HG03025 (cell line): ENCODE measurements around the gene CDK14.

Experiments used
- ATAC-seq: cut with Tn5 transposase; IDR thresholded peaks from one replicate; pipeline ENCODE4 v1.9.1; 2021; ENCODE audit warnings: mild to moderate bottlenecking, moderate library complexity; ENCODE audit not compliant: unreplicated experiment, low FRiP score

CDK14 gene

DNA sequence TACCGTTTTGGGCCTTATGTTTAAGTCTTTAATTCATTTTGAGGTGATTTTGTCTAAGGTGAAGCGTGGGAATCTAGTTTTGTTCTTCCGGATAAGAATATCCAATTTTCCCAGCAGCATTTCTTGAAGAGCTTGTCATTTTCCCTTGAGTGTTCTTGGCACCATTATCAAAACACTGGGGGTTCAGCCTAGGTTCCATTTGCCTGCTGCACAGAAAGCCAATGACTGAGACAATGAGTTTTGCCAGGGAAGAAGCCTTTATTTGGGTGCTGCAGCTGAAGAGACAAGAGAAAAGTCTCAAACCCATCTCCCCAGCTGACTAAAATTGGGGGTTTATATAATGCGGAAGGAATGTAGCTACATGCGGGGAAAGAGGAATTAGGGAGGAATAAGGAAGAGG lies 380.9 kb downstream of the CDK14 start:
- no peak for ATAC-seq

DNA sequence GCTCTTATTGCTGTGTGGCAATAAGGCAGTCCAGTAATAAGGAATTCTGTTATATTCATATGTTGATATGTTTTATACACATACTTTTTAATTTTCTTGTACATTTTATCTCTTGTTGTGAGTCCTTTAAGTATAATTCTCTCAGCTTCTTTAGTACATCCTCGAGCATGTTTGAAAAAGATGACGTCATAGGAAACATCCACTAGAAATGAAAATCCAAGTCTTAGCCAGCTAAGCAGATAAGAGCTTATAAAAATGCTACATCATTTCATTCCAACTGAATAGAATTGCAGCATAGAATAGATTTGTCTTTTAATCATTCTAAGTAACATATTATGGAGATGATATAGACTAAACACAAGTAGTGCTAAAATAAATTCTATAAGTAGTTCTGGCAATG lies 384.4 kb downstream of the CDK14 start:
- ATAC-seq: no peak

DNA sequence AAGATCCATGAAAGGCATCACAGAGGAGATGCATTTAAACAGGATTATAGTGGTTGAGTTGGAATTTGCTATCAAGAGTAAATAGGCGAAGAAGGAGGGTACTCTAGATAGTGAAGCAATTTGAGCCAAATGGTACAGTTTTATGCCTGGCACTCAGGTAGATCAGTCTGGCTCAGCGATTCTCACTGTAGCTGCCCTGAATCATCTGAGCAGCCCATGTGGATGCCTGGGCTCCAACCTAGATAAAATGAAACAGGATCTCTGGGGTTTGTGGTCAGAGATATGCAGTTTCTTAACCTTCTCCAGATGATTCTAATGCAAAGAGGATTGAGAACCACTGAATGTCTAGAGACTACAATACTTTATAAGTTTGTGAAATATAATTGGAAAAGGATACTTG lies 386.1 kb downstream of the CDK14 start:
- ATAC-seq: no peak

DNA sequence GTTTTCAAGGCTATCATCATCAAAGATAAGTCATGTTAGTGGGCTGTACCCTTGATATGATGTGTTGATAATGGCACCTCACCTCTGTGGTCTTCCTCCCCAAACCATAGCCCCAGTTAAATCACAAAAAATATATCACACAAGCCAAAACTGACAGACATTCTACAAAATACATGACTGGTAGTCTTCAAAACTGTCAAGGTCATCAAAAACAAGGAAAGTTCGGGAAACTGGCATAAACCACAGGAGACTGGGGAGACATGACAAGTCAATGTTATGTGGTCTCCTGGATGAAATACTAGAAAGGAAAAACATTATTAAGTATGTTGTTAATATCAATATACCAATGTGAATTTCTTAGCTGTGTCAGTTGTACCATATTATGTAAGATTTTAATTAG lies 388.6 kb downstream of the CDK14 start:
- ATAC-seq: no peak

DNA sequence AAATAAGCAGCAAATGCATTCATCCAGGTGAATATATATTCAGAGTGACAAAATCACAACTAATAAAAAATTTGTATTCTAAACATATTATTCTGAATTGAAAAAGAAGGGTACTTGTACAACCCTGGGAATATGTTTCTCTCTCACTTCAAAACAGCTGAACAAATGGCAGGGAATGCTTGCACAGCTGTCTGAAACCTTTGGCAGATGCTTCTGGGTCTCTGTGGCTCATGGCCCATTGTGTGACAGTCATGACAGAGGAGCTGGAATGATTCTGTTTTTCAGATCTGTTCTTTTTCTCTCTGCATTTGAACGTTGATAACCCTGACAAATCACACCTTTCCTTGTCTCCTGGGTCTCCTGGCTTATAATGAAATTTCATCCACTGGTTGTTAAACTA lies 392.4 kb downstream of the CDK14 start:
- no peak for ATAC-seq

DNA sequence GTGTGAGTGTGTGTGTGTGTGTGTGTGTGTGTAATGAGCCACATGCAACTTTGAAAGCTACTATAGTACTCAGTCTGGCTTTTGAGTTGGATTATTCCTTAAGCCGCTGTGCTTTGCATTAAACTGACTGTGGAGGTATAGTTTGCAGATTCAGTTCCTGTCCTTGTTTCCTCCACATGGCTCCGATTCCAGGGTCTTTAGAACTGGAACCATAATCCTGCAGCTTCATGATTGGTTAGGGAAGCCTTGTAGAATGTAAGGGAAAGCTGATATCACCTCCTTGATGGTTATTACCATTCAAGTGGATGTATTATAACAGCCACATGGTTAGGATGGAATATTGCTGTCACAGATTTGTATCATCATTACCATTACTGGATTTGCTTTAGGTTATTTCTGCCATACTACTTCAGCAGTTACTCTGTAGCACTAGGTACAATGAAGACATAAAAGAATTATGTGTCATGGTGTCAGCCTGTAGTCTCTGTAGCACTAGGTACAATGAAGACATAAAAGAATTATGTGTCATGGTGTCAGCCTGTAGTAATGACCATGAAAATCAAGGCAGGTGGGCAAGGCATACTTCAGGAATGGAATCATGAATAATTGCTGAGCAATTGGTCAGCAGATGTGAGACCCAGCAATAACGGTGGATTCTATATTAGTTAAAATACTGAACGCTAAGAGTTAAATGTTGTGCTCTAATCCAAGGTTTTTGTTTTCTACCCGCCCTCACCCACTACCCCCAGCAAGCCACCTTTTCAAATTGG lies 393.1 kb downstream of the CDK14 start:
- ATAC-seq: no peak

DNA sequence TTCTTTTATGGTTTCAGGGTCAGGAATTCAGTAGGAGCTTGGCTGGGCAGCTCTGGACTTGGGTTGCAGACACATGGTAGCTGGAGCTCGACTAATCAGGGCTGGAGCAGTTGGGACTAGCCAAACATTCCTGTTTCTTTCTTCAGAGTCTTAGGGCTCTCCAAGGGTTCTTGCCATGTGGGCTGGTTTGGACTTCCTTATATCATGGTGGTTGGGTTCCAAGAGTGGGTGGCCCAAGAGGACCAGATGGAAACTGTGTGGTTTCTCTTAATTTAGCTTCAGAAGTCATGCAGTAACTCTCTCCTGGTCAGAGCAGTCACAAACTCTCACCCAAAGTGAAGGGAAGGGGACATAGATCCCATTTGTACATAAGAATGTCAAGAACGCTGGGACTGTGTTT lies 398.0 kb downstream of the CDK14 start:
- no peak for ATAC-seq

DNA sequence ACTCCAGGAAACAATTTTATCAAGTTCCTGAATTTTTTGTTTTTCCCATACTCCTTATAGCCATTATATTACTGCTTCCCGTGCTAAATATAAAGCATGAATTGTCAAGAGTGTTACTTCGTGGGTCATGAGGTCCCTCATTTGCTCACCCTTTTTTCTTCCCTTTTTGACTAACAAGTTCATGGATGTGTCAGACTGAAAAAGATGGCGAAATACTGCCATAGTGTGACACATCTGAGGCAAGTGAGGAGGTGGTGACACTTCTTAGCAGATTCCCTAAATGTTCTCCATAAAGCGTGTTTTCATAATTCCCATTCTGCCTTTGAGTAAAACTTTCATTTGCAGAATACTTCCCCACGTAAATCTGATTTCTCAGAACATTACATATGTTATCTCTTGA lies 398.5 kb downstream of the CDK14 start:
- no peak for ATAC-seq

DNA sequence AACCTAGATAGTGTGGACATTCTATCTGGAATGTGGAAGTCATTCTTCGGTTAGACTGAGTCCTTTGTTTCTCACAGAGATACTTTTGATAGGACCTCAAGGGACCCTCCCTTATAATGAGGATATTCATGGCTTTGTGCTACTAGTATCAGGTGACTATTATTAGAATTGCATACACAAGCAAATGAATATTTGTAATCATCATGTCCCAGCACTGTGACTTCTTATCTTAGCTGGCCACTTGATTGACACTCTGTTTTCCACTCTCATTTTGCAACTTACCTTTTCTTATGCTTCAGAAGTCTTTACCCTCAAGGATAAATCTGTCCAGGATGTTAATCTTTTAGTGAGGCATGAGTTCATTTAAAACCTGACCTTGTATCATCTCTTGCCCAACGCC lies 399.9 kb downstream of the CDK14 start:
- no peak for ATAC-seq

DNA sequence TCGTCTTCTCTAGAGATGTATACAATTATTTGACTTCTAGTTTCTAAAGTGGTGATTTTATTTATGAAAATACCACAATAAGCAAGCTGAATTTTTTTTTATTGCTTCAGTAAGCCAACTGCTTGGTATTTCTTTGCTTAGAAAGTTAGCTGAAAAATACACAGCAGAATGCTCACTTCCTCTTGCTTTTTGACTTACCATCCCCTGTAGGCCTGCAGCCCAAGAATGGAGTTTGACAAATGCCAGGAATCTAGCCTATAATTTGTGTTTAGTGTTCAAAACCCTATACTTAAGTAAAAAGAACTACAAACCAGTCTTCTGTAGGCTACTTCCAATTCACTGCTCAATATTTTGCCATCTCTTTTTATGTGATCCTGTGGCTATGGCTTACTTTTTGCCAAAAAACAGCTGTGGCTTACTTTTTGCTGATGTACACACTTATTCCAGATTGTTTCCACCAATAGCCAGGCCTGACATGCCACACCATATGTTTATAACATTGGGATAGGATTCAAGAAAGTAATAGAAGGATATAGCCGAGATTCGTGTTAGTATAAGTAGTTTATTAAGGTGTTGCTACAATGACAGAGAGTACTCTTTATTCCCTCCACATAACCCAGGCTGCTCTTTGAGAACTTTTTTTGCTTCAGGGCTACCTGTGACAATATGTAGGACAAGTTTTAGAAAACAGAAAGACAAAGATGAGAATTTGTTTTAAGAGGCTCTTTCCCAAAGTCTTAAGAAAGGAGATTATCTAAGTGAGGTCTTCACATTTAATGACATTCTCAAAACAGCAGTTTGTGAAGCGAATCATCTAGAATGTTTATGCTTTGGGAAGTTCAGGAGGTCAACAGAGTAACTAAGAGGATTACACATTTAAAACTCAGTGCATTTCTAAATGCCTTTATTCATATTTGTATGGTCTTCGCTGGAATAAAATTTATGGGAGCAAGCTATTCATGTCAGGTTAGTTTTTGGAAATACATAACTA lies 404.2 kb downstream of the CDK14 start:
- ATAC-seq: no peak

DNA sequence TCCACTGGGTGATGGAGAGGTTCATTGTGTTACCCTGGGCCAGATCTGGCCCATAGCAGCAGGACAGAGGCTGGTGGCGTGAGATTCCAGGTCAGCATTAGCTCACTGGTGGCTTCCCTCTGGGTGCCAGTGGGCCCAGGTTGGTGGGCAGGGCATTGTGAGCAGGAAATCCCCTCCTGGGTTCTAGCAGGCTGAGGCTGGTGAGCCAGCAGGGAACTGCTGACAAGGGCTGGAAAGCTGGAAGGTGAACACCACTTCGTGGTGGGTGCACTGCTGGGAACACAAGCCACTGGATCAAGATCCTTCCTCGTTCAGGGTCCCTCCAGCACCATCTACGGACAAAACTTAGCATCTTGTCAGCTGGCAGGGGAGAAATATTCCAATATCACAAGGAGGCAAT lies 408.9 kb downstream of the CDK14 start:
- no peak for ATAC-seq

DNA sequence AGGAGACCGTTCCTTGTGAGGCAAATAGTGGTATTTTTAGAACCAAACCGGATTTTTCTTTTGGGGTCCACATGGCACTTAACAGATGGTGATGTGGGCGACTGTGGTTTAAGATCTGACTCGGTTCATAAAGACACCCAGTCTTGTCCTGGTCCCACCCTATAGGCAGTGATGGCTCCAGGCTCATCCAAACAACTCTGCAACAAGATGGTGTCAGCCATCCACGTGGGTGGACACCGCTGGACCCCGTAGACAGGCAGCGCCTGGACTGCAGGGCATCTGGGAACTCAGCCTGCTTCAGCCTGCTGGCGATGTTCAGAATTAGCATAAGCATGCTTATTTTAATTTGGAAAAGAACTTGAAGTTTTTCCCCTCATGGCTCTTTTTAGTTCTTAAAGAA lies 409.7 kb downstream of the CDK14 start:
- no peak for ATAC-seq

DNA sequence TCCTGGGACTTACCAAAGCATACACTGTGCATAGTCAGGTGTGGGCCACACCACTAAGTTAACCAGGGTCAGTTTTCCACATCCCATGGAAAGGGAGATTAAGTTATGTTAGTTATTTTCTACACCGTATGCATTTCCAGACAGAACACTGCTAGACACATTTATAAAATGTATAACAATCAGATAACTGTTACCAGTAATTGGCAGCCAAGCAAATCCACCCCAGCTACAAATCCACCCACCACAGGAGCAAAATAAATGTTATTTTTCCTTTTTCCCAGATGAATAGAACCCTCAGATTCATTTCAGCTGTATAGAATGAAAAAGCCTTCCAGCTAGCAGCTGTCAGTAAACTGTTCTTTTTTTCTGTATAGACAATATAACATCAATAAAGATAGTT lies 411.2 kb downstream of the CDK14 start:
- ATAC-seq: no peak

DNA sequence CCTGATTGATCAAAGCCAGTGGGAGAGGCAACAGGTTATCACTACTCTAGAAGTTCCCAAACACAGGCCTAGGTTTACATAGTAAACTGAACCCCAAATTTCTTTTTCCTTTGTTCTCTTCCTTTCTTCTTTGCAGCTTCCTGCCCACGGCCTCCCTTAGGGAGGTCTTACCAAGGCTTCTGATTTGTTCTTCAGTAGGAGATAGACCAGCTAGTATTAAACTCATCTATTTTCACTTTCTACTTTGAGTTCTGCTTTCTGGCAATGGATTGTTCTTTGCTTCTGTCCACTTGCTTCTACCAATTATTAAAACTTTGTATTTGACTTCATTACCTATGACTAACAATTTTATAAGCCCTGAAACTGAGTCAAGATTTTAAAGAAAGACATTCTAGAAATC lies 417.0 kb downstream of the CDK14 start:
- ATAC-seq: no peak

DNA sequence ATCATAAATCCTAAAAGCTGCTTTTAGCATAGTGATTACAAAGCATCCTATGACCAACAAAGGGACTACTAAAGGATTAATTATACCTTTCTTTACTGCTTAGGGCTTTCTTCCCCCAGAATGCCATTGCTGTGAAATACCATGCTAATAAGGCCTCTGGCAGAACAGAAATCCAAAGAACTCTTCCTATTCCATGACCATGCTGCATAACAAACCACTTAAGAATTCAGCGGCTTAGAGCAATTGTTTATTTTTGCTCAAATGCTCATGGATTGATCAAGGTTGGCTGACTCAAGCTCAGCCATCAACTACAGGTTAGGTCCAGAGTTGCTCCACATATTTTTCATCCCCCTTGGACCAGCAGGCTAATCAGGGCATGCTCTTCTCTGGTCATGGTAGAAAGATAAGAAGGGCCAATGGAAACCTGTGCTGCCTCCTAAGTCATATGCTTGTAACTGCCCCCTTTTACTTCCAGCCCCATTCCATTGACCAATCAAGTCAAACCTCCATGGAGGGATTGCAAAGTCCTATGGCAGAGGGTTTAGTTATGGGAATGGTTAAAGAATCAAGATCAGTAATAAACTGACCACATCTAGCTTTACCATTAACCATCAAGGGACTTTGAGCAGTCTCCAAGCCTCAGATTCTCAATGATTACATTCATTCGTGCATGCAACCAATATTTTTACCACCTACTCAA lies 423.7 kb downstream of the CDK14 start:
- no peak for ATAC-seq

DNA sequence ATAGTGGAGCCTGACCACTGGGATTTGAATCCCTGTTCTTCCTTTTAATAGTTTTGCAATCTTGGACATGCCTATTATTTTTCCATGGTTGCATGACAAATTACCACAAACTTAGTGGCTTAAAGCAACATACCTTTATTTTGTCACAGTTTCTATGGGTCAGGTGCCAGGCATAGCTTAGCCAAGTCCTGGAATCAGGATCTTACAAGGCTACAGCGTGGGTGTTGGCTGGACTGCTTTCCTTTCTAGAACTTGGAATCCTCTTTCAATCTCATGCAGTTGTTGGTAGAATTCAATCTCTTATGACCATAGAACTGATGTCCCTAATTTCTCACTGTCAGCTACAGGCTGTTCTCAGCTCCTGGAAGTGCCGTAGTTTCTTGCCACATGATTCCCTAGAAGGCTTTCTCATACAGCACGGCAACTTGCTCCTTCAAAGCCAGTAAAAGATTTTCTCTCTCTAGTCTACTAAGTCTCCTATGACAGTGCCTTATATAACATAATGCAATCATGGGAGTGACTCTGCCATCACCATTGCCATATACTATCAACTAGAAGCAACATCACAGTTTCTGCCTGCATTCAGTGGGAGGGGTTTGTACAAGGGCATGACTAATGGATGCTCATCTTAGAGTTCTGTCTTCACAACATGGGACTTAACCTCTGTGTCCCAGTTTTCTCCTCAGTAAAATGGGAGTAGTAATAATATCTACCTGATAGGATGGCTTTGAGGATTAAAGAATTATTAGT lies 424.7 kb downstream of the CDK14 start:
- no peak for ATAC-seq

DNA sequence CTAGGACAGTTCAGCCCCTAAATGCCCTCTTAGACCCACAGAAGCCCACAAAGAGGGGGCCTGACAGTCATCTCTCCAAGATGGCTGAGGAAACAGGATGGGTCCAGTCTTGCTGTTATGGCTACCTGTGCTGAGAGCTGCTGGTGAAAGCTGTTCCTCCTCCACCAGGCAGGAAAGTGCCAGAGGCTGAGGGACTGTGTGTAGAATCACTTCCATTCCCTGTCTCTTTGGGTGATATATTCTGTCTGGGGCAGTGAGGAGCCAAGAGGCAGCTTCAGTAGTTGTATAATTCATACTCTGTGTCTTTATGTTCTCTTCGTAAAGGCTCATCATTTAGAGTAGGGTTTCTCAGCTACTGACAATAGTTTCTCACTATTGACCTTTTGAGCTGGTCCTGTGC lies 425.8 kb downstream of the CDK14 start:
- no peak for ATAC-seq

DNA sequence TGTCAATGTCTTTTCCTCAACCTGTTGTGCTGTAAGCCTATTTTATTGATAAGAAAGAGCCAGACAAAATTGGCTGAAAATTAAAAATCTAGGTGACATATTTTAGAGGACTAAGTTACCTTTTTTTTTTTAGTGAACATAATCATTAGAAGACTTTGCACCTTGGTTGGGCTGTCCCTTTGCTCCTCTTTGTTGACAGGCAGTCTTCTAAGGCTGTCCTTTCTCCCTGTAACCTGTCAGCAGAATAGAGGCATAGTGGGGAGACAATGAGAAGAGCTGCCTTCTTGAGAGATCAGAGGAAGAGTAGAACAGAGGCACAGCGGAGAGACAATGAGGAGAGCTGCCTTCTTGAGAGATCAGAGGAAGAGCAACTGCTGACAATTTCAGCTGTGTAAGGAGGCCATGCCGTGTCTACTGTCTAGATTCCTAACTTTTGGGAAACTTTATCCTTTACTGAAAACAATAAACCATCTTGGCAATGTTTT lies 429.8 kb downstream of the CDK14 start:
- no peak for ATAC-seq

DNA sequence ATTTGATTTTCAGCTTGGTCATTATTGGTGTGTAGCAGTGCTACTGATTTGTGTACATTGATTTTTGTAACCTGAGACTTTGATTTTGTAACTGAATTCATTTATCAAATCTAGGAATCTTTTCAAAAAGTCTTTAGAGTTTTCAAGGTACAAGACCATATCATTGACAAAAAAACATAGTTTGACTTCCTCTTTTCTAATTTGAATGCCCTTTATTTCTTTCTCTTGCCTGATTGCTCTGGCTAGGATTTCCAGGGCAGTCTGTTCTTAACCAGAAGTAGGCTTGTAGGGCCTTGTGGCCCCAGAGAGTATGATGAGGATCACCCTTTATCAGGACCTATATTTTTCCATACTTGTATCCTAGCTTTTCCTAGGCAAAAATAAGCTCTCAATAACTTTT lies 433.6 kb downstream of the CDK14 start:
- ATAC-seq: no peak

DNA sequence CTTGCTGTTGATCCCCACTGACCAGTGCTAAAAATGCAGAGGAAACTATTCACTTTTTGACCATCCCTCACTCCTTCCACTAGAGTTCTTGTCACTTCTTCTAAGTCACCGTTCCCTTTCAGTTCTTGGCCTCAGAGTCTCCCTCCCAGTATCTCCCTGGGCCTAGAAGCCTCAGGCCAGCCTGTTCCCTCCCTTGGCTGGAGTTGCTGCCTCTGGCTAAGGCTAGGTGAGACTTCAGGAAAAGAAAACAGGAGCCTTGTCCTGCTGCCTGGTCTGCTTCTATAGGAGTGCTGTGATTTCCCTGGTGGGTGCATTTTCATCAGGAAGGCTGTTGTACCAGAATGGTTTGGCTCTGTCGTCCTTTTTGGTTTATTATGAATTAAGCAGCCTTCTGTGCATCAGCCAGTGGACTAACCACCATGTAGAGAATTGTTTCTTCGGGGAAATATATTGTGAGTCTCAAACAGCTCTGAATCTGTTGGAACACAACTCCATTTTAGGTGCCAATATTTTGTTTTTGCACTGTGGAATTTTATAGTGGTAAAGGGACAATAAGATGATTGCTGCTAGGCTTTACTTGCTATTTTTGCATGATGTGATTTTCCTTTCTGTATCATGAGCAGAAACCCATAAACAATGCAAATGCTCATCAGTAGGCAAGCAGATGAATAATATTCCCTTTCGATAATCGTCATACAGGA lies 434.7 kb downstream of the CDK14 start:
- no peak for ATAC-seq
